Measurements from ENCODE around the gene NFATC2. TPM values are rescaled to one million over a fixed set of nuclear protein-coding genes. Genes with fewer than 3 reads are reported as not detected.

The NFATC2 gene
- total and polyA plus RNA-seq, 2 of the 8 experiments (the other 6 are each of a cell fraction or from before 2014, with no cell fraction given): 0.27 to 0.91 TPM

DNA sequence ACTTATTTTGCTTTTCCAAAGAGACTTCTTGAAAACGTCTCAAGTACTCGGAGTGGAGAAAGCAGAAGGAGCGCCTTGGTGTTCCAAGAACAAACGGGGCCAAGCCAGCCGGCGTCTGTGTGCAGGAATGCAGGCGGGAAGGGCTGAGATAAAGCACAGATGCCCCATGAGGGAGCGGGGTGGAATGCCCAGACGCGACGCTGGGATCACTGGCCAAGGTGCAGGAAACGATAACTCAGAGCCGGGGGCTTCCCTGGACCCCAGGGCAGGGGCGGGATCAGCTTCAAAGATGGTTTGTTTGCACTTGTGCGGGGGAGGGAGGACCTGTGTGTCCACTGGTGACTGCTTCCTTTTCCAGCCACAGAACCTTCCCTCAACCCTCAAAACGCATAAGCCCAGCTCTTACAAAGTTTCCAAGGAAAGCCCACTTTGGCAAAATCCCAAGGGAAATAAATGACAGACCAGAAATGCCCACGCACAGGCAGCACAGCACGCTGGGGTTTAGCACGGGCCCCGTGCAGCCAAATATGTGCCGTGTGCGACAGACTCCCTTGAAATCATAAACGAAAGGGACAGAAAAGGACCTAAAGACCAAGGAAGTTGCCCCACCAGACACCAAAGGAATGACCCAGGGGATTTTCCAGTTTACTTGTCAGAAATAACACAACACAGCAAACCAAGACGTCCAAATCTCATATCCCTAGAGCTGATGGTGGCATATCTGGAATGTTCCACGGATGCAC is 113.9 kb downstream of the NFATC2 start:
- FAIRE-seq: no peak
- TF ChIP-seq SUZ12 (IDR thresholded peaks at IDR 0.05; ENCODE audit: low read length): no peak
- no peak for TF ChIP-seq PHF8 (conservative IDR thresholded peaks at IDR 0.05; ENCODE audit: low read depth, low read length)
- TF ChIP-seq, protein P1, sequence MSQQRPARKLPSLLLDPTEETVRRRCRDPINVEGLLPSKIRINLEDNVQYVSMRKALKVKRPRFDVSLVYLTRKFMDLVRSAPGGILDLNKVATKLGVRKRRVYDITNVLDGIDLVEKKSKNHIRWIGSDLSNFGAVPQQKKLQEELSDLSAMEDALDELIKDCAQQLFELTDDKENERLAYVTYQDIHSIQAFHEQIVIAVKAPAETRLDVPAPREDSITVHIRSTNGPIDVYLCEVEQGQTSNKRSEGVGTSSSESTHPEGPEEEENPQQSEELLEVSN (IDR thresholded peaks at IDR 0.05): peak; percentile 73
- no peak for TF ChIP-seq POU5F1 (IDR thresholded peaks at IDR 0.05; ENCODE audit: low read depth, low read length)
- TF ChIP-seq TEAD4 (IDR thresholded peaks at IDR 0.05; ENCODE audit: low read depth, low read length): peak; percentile 61
- TF ChIP-seq, protein P2, sequence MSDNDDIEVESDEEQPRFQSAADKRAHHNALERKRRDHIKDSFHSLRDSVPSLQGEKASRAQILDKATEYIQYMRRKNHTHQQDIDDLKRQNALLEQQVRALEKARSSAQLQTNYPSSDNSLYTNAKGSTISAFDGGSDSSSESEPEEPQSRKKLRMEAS (IDR thresholded peaks at IDR 0.05): peak; percentile 40; the same call in 1 of the 2 replicates
- TF ChIP-seq, protein P3, sequence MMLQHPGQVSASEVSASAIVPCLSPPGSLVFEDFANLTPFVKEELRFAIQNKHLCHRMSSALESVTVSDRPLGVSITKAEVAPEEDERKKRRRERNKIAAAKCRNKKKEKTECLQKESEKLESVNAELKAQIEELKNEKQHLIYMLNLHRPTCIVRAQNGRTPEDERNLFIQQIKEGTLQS (IDR thresholded peaks at IDR 0.05; ENCODE audit: insufficient read depth, low read depth, low read length): no peak
- TF ChIP-seq TAF7 (optimal IDR thresholded peaks at IDR 0.05; ENCODE audit: borderline replicate concordance, low read depth, low read length): no peak
- TF ChIP-seq, protein P4, sequence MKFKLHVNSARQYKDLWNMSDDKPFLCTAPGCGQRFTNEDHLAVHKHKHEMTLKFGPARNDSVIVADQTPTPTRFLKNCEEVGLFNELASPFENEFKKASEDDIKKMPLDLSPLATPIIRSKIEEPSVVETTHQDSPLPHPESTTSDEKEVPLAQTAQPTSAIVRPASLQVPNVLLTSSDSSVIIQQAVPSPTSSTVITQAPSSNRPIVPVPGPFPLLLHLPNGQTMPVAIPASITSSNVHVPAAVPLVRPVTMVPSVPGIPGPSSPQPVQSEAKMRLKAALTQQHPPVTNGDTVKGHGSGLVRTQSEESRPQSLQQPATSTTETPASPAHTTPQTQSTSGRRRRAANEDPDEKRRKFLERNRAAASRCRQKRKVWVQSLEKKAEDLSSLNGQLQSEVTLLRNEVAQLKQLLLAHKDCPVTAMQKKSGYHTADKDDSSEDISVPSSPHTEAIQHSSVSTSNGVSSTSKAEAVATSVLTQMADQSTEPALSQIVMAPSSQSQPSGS (IDR thresholded peaks at IDR 0.05; ENCODE audit: low read length): no peak

More for the DNA sequence above, 113.9 kb downstream of the NFATC2 start:
- no peak overlapping the region; the same call in 1 of the 2 replicates for H2AFZ ChIP-seq (ENCODE audit: low read length)
- H3K18ac ChIP-seq (ENCODE audit: extremely low read depth, low read length): no peak overlapping the region
- H3K36me3 ChIP-seq (ENCODE audit: control insufficient read depth in 2 of 4, insufficient read depth in 4 of 4, low read length in 3 of 4): no peaks in the 10 kb centered on the region
- no peak overlapping the region for H3K4me3 ChIP-seq (ENCODE audit: extremely low read depth in 1 of 4, insufficient read depth in 2 of 4, low read depth in 3 of 4, low read length in 4 of 4)
- H3K9me3 ChIP-seq (ENCODE audit: insufficient read depth in 2 of 2, low read depth in 1 of 2, low read length in 1 of 2): no peaks in the 10 kb centered on the region
- H3K79me1 ChIP-seq (ENCODE audit: low read depth, low read length): no peaks in the 10 kb centered on the region
- WGBS, 2 experiments (ENCODE audit: extremely low coverage in 1 of 2, insufficient coverage in 1 of 2, insufficient read length in 1 of 2, insufficient replicate concordance in 2 of 2, low coverage in 1 of 2, low lambda C conversion rate in 2 of 2, missing lambda C conversion rate in 1 of 2): 77% methylated on average over 25 of the region's 25 CpGs; no CpG with 5 or more reads in 1 of the 2 experiments
- CTCF ChIA-PET (ENCODE audit: partially characterized antibody): interaction anchor here (0.6 to 1.2 kb wide), 4 partner anchors 15 to 110 kb away, joined by 3 read pairs; no protein-coding TSS in a partner anchor
- peaks cover 8 to 16% (median 10%) of the 10 kb centered on the region in 4 experiments for H3K4me1 ChIP-seq (replicated peaks in 1 of 4; ENCODE audit: control insufficient read depth in 3 of 4, insufficient read depth in 4 of 4, low read length in 3 of 4)
- no peak overlapping the region for H3K4me2 ChIP-seq (ENCODE audit: insufficient read depth in 1 of 2, low read depth in 2 of 2, low read length in 2 of 2)
- no peak overlapping the region for H2BK12ac ChIP-seq (ENCODE audit: low read depth, low read length)
- no peak overlapping the region for H2BK20ac ChIP-seq (ENCODE audit: low read length)
- no peak overlapping the region for H3K23ac ChIP-seq (ENCODE audit: insufficient read length)
- H3K9ac ChIP-seq (replicated peaks in 1 of 4; ENCODE audit: extremely low read depth in 1 of 4, low read depth in 3 of 4, low read length in 3 of 4): no peak overlapping the region
- peaks cover 2% of the 10 kb centered on the region; the same call in 1 of the 2 replicates for H3K23me2 ChIP-seq (ENCODE audit: low read depth, low read length)
- H2BK120ac ChIP-seq (replicated peaks; ENCODE audit: low read depth, low read length): no peak overlapping the region
- H3K14ac ChIP-seq (ENCODE audit: insufficient read length): no peak overlapping the region
- no peak overlapping the region for H4K5ac ChIP-seq (ENCODE audit: insufficient read length, low read depth, low read length)
- no peak overlapping the region for H3K27ac ChIP-seq (ENCODE audit: low read depth, low read length)
- H2BK5ac ChIP-seq (ENCODE audit: low read depth, low read length): no peak overlapping the region
- no peak overlapping the region for H3K4ac ChIP-seq (replicated peaks; ENCODE audit: insufficient read length, low read depth, low read length)
- H2BK15ac ChIP-seq (ENCODE audit: low read length): no peak overlapping the region
- H3K79me2 ChIP-seq (ENCODE audit: control insufficient read depth in 1 of 2, insufficient read depth in 2 of 2, low read length in 2 of 2): no peaks in the 10 kb centered on the region
- POLR2A ChIA-PET (ENCODE audit: partially characterized antibody): no interaction called here
- H4K91ac ChIP-seq (replicated peaks; ENCODE audit: insufficient read length, low read length): no peak overlapping the region
- H4K8ac ChIP-seq (ENCODE audit: extremely low read depth, insufficient read depth, low read length): no peak overlapping the region
- no peak overlapping the region for H3K56ac ChIP-seq (replicated peaks; ENCODE audit: insufficient read length, low read depth, low read length)
- no peak overlapping the region for H2AK5ac ChIP-seq (ENCODE audit: low read depth, low read length)
- H3K27me3 ChIP-seq (replicated peaks in 1 of 4; ENCODE audit: control insufficient read depth in 3 of 4, extremely low read depth in 1 of 4, insufficient read depth in 3 of 4, low read length in 3 of 4): no peaks in the 10 kb centered on the region; a peak in 1 of 7 replicates
- no peak for DNase-seq (ENCODE audit: low read depth in 1 of 2, low spot score in 2 of 2)
- no peaks in the 10 kb centered on the region for H4K20me1 ChIP-seq (replicated peaks in 1 of 2; ENCODE audit: control insufficient read depth in 1 of 2, insufficient read depth in 2 of 2, low read length in 2 of 2)
